ENCODE results near the gene RIPPLY2.
A peak's percentile ranks its signal among the peaks of the same experiment; 100 is the strongest.
"Not testable (repeated sequence)": the region's sequence is repeated elsewhere in the genome, so short reads cannot be mapped to it uniquely, and the experiment has no call there.

The RIPPLY2 gene

DNA sequence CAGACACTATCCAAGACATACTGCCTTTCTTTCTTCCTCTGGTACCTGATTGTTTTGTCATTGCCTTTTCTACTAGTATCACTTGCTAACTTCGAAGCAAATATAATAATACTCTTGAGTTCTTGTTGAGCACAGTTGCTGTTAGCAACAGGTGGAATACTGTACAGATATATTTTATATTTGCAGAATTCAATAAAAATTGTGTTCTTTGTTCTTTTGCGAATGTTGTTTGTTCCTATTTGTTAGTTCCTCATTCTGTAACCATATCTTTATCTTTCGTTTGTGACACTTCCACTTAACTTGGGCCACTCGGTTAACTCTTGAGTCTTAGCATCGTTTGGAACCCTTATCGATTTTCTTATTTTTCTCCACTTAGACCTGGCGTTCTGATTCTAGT is 7.2 kb downstream of the RIPPLY2 start:
- no peak for DNase-seq (ENCODE audit: low spot score)

DNA sequence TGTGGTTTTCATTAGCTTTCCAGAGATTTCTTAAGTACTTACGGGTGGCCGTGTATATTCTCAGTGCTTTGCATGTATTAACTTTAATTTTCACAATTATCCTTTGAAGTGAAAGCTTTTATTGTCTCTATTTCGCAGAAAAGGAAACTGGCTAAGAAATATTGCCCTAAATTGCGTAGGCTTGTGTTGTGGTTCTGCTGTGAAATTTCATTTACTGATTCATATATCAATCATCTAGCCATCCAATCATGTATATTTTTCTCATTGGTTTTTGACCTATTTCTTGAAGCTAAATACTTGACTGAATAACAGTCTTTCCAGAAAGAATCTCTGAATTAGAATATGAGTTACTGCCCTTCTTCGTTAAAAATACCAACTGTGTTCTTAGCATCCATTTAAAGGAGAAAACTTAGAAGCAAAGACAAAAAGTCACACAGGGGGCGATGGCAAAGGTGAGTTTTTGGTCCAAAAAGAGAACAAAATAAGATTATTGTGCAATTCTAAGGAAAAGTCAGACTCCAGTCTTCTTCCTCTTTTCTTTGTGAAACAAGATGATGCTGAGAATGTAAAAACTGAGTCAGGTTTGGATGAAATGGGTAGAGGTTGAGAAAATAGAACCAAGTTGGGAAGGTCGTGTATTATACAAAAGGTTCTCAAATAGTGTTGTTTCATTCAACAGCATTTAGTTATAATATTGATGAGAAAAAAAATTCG is 7.8 kb downstream of the RIPPLY2 start:
- no peak for DNase-seq (ENCODE audit: low spot score)

DNA sequence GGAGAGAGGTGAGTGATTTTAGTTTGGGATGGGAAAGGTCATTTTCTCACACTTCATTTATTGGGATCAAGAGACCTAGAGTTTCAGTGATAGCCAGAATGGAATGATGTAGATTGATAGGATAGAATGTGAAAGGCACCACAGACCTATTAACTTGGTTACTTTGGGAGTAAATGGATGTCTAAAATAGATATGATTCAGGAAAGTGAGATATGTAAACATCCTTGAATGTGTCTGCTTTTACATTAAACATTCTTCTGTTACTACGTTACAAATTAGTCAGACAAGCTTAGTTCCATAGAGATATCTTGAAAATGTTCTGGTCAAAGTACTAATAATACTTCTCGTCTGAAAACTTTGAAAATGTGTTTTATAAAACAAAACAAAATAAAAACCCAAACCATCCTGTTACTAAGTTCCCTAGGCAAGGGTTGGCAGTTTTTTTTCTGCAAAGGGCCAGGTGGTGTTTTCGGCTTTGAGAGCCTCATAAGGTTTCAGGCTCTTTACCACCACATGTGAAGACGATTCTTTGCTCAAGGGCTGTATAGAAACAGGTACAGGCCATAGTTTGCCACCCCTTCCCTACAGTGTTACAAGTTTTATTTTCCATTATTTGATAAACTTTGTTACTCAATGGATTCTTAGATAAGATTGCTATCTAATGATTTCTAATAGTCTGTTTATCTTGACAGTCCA is 9.8 kb downstream of the RIPPLY2 start:
- no peak for DNase-seq (ENCODE audit: low spot score)

DNA sequence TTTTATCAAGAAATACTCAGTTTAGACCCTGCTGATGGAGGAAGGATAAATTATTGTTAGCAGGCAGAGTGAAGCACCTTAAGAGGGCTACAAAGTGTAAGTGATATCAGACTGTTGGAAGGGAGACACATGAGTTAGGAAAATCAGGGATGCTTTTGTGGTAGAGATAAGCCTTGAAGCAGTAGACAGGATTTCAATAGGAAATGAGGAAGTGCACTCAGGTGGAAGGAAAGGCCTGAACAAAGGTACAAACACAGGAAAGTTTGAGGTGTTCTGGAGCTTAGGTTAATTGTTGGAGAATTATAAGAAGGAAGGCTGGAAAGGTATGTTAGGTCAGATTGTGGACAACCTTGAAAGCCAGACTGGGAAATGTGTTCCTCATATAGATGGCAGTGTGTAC is 13.9 kb downstream of the RIPPLY2 start:
- no peak for DNase-seq (ENCODE audit: low spot score)

DNA sequence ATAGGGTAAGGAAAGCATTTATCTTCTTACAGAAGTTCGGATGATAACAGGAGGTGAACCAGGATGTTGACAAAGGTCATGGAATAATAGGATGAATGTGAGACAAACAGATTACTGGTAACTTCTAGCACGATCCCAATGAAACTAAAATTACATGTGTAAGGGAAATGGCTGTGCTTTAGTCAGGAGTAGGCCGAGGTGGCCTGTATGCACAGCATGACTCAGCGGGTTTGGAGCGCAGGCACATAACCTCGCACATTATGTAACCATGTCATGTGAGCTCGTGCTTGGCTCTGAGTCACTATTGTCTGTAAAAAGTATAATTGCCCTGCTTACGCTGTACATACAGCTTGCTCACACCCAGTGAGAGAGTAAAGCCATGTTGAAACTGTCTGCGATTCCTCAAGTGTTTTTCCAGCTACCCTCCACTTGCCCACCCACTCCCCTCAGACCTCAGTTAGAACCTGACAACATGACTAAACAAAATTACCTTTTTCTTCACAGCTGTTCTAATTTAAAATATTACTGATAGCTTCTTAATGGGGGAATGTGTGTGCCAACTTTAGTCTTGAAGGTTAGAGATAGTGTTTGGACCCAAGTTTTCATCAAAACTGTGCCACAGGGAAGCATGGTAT is 14.5 kb downstream of the RIPPLY2 start:
- DNase-seq (ENCODE audit: low spot score): no peak

DNA sequence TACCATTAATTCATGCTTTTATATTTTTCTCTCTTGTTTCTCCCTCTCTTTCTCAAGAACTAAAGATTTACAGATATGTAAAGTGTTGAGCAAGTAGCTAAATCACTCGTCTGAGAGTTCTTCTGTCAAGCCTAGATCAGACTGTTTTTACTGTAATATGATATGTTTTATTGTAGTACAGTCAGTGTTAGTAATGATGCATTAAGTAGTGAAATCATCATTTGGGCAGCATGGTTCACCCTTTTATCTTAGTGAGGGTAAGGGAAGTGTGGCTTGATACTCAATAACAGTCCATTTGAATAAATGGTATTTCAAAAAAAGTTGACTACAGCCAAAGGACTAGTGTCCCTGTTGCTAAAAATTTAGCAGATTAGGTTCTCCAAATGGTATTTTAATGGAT is 15.5 kb downstream of the RIPPLY2 start:
- DNase-seq (ENCODE audit: low spot score): no peak

DNA sequence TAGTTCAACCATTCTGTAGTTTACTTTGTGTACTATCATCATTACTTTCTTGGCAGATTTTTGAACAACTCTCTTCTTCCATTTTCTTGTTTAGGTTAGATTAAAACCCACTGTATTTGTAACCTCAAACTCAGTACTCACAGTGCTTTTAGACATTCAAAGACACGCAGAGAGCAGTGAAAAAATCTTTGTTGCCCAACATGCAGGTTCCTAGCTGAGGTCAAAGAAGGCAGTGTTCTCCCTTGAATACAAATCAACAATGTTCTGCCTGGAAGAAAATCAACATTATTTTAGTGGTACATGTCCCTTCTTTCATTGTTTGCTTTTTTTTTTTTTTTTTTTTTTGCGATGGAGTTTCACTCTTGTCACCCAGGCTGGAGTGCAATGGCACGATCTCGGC is 17.5 kb downstream of the RIPPLY2 start:
- no peak for DNase-seq (ENCODE audit: low spot score)

DNA sequence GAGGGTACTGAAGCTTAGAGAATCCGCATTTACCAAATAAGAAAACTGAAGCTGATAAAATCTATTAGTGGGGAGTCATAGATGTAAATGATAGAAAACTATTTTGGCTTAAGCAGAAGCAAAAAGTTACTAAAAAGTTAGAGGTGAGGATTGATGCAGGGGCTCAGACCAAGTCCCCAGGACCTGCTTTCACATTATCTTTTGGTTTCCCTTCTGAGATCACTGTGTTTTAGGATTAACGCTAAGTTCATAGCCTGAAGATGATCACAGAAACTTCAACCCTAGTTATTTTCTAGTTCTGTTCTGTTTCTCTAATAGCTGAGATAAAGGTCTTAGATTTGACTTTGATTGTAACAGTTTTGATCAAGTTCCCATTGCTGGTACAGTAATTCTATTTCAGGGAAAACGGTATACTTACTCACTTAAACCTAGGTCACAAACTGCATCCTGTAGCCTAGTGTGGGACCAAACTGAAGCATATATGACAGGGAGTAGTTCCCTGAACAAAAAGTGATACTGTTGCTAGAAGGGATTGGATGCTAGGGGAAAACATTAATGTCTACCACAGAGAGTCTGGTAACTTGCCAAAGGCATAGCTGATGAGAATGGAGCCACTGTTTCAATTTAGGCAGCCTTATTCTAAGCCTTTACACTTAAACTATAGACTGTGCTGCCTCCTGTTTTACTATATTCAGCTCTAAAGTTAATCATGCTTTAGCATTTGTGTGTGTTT is 19.4 kb downstream of the RIPPLY2 start:
- no peak for DNase-seq (ENCODE audit: low spot score)

DNA sequence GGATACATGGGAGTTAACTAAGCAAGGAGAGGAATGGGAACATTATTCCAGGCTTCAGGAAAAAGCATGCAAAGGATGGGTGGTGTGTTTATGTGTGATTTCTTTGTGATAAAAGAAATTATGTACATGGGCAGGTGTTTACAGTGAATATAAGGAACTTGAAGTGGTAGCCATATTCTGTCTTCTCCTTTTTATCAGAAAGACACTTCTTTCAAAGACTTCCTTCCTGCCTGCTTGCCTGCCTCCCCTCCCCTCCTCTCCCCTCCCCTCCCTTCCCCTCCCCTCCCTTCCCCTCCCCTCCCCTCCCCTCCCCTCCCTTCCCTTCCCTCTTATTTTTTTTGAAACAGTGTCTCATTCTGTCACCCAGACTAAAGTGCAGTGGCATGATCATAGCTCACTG is 20.7 kb downstream of the RIPPLY2 start:
- DNase-seq (ENCODE audit: low spot score): no peak

DNA sequence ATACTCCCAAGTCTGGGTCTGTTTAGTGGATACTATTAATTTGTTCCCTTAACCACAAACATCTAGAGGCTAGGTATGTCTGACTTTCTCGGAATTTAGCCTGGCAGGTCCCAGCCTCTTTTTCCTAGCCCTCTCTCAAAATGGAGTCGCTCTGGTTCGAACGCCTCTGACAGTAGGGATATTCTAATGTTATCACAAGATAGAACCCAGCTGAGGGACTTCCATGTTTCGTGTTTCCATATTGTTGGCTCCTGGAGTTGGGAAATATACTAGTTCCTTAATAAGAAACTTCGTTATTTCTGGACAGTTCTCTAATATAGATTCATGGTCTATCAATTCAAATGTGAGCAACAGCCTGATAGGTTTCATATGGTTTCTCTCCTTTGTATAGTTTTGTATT is 22.7 kb downstream of the RIPPLY2 start:
- DNase-seq (ENCODE audit: low spot score): no peak

DNA sequence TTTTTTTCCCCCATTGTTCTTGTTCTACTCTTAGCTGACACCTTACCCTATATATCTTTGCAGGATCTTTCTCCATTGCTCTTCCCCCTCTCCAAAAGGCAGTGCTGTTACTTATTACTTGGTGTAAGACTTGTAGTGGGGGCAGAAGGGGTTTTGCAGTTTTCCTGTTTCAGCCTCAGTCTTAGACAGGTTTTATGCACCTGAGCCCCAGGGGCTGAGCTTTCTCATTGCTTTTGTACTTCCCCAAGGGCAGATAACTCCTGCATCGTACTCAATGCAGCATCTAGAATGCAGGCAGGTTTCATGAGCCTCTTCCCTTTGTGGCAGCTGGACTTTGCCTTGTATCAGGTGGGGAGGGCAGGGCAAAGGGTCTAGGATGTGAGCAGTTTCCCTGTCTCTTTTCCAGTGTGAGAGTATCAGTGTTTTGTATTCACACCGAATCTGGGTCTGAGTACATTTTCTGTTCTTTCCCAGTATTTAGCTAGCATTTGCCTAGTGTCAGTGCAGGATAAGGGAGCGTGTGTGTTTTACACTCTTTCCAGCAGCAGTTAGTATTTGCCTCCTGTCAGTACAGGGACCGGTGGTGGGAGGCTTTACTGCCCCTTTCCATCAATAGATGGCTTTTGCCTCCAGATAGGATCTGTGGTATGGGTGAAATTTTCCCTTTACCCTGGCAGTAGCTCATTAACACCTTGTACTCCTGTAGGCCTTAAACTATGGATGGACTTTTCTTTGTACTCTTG is 25.9 kb downstream of the RIPPLY2 start:
- no peak for DNase-seq (ENCODE audit: low spot score)

DNA sequence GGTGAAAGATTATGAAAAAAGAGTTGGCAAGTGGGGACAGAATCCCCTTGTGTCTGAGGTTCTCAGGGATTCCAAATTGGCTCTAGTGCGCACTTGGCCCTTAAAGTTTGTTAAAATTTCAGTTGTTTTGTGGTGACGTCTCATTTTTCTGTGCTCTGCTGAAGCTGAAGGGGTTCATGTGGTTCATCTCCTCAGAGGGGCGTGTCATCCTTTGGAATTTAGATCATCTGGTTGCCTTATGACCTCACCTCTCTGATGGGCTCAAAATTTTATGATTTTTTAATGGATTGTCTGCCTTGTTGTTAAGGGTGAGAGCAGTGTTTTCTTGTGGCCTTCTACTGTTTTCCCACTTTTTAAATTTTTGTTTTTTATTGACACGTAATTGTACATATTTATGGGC is 26.6 kb downstream of the RIPPLY2 start:
- DNase-seq (ENCODE audit: low spot score): peak; percentile 5

DNA sequence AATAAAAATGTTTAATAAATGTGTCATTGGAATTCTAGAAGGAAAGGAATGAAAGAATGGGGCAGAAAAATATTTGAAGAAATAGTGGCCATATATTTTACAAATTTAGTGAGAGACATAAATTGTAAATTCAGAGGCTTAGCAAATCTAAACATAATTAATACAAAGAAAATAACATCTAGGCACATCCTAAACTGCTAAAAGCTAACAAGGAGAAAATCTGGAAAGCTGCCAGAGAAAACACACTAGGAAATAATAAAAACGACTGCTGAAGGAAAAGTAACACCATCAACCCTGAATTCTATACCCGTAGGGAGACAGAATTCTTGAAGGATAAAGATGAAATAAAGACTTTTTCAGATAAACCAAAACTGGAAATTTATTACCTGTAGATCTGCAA is 30.1 kb downstream of the RIPPLY2 start:
- DNase-seq (ENCODE audit: low spot score): no peak

DNA sequence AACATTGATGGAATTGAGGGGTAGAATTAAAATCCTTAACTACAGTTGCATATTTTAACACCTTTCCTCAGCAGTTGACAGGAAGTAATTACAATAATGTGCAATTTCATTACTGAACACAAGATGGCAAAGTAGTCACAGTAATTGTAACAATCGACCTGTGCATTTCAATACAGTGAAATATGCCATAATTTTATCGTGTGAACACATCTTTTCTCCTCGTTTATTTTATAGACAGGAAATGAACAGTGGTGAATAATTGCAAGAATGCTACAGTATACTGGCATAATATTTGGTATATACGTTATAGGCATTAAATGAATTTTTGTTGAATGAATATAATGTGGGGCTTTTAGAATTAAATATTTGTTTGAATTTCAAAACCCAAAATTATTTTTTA is 31.4 kb downstream of the RIPPLY2 start:
- peak; percentile 61 for DNase-seq (ENCODE audit: low spot score)

DNA sequence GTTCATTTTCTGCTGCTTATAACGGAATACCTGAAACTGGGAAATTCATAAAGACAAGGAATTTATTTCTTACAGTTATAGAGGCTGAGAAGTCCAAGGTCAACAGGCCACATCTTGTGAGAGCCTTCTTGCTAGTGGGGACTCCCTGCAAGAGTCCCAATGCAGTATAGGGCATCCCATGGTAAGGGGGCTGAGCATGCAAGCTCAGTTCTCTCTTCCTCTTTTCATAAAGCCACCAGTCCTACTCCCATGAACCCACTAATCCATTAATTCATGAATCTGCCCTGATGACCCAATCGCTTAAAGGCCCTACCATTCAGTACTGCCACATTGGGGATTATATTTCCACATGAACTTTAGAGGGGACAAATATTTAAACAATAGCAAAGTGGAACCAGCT is 32.8 kb downstream of the RIPPLY2 start:
- DNase-seq (ENCODE audit: low spot score): no peak

DNA sequence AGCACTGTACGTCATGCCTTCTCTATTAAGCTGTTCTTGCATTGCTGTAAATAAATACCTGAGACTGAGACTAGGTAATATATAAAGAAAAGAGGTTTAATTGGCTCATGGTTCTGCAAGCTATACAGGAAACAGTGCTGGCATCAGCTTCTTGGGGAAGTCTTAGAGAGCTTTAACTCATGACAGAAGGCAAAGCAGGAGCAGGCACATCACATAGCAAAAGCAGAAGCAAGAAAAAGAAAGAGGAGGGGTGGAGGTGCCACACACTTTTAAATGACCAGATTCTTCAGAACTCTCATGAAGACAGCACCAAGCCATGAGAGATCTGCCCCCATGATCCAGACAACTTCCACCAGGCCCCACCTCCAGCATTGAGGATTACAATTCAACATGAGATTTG is 36.5 kb downstream of the RIPPLY2 start:
- no peak for DNase-seq (ENCODE audit: low spot score)

DNA sequence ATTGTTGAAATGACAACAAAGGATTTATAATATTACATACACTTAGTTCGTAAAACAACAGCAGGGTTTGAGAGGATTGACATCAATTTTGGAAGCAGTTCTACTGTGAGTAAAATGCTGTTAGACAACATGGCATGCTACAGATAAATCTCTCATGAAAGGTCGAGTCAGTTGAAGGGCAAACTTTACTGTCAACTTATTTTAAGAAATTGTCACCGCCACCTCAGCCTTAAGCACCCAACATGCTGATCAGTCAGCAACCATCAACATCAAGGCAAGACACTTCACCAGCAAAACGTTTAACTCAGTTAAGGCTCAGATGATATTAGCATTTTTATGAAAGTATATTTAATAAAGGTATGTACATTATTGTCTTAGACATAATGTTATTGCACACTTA is 37.4 kb downstream of the RIPPLY2 start:
- no peak for DNase-seq (ENCODE audit: low spot score)

DNA sequence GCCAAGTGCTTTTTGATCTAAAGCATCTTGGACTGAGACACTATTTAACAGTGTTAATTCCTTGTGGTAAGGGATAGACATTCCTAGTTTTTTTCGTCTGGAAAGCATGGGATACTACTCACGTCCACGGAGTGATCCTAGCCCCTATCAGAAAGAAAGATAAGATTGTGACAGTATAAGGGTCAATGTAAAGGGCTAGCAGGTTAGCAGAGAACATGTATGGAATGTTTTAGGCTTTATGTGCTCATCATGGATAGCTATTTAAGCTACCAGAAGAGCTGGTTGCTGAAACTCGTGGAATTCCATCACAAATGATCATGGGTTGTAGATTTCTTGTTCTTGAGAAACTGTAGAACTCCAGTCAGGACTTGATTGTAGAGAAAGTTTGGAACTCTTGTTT is 38.4 kb downstream of the RIPPLY2 start:
- DNase-seq (ENCODE audit: low spot score): no peak

DNA sequence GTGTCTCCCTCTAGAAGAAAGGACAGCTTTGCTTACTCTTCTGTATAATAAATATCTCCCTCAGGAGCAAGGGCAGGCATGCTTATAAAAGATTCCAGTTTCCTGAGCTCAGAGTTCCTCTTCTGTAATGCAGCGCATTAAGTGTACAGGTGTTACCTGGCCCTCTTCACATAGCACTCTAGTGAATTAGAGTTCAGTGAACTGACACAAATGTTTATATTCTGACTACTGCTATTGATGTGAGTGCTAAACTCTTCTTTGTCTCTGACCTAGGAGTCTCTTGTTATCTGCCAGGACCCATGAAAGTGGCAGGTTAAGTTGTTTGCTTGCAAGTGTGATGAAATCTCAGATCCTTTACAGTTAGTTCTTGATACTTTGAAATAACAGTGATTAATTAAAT is 39.9 kb downstream of the RIPPLY2 start:
- DNase-seq (ENCODE audit: low spot score): no peak

DNA sequence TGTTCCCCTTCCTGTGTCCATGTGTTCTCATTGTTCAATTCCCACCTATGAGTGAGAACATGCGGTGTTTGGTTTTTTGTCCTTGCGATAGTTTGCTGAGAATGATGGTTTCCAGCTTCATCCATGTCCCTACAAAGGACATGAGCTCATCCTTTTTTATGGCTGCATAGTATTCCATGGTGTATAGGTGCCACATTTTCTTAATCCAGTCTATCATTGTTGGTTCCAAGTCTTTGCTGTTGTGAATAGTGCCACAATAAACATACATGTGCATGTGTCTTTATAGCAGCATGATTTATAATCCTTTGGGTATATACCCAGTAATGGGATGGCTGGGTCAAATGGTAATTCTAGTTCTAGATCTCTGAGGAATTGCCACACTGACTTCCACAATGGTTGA is 43.9 kb downstream of the RIPPLY2 start:
- DNase-seq (ENCODE audit: low spot score): not testable (repeated sequence)

DNA sequence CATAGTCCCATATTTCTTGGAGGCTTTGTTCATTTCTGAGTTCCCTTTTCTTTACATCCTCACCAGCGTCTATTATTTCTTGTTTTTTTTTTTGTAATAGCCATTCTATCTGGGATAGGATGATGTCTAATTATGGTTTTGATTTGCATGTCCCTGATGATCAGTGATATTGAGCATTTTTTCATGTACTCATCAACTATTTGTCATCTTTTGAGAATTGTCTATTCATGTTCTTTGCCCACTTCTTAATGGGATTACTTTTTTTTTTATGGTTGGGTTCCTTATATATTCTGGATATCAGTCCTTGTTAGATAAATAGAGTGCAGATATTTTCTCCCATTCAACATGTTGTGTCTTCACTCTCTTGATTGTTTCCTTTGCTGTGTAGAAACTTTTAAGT is 48.5 kb downstream of the RIPPLY2 start:
- no peak for DNase-seq (ENCODE audit: low spot score)

DNA sequence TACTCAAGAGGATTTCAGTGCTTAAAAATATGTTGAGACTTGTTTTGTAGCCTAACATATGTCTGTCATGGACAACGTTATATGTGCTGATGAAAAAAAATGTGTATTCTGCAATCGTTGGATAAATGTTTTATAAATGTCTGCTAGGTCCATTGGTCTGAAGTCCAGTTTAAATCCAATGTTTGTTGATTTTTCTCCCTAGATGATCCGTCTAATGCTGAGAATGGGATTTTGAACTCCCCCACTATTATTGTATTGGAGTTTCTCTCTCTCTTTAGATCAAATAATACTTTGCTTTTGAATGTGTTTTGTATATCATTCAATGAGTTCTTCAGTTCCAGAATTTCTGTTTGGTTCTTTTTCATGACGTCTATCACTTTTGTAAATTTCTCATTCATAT is 51.2 kb downstream of the RIPPLY2 start:
- DNase-seq (ENCODE audit: low spot score): no peak

Measured in LoVo (cell line).